ENCODE measurements around the gene SF3B4.
"Not testable (repeated sequence)": the region's sequence is repeated elsewhere in the genome, so short reads cannot be mapped to it uniquely, and the experiment has no call there.

Gene SF3B4

DNA sequence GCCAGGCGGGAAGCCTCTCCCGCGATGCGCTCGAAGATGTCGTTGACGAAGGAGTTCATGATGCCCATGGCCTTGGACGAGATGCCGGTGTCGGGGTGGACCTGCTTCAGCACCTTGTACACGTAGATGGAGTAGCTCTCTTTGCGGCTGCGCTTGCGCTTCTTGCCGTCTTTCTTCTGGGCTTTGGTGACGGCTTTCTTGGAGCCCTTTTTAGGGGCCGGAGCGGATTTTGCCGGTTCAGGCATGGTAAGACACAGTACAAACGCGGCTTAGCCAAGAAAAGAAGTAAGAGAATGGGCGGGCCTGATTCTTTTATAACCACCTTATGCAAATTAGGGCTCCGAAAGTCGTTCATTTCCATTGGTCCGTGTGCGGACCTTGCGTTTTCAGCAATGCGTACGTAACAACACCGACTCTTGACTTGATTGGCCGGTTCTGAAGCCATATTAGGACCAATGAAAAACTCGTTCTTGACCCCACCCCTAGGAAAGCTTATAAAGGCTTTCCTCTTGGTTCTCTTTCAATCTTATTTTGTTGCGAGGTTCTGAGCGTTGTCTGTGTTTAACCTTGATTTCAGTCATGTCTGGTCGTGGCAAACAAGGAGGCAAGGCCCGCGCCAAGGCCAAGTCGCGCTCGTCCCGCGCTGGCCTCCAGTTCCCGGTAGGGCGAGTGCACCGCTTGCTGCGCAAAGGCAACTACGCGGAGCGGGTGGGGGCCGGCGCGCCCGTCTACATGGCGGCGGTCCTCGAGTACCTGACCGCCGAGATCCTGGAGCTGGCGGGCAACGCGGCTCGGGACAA, 41.0 kb downstream of the SF3B4 start:
- peak; percentile 100 for DNase-seq

DNA sequence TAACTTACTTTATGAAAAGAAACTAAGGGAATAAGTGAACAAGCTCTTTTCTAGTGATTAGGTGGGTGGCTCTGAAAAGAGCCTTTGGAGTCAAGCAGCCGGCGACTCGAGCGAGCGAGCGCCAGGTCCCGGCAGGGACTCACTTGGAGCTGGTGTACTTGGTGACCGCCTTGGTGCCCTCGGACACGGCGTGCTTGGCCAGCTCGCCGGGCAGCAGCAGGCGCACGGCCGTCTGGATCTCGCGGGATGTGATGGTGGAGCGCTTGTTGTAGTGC, 41.5 kb downstream of the SF3B4 start:
- DNase-seq, result not testable (repeated sequence)

DNA sequence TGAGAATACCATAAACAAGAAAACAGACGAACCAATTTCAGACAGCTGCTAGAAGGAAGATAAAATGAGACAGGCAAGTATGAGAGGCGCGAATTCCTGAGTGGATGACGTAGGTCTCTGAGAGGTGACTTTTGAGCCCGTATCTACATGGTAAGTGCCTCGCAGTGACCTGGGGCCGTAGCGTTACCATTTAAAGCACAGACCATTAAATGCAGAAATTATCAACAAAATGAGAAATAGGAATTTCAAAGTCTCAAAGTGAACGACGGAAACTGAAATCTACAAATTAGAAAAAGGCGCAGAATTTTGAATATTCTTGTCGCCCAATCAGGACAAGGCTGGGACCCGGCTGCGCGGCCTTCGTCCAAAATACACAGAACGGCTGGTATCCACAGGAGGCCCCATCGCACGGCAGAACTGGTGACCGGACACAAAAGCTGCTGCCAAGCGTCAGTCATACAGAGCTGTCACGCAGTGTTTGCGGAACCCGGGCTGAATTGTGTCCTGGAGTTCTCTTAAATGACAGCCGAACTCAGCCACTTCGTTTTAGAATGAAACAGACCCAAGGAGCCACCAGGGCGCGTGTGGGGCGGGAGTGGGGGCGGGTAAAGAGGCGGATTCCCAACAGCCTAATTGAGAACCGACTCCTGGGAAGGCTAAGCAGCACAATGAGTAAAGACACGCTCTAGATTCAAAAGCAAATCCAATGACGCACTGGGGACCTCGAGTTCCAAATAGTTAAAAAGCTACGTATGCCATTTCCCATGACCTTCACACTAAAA, 42.1 kb downstream of the SF3B4 start:
- peak; percentile 95 for DNase-seq

DNA sequence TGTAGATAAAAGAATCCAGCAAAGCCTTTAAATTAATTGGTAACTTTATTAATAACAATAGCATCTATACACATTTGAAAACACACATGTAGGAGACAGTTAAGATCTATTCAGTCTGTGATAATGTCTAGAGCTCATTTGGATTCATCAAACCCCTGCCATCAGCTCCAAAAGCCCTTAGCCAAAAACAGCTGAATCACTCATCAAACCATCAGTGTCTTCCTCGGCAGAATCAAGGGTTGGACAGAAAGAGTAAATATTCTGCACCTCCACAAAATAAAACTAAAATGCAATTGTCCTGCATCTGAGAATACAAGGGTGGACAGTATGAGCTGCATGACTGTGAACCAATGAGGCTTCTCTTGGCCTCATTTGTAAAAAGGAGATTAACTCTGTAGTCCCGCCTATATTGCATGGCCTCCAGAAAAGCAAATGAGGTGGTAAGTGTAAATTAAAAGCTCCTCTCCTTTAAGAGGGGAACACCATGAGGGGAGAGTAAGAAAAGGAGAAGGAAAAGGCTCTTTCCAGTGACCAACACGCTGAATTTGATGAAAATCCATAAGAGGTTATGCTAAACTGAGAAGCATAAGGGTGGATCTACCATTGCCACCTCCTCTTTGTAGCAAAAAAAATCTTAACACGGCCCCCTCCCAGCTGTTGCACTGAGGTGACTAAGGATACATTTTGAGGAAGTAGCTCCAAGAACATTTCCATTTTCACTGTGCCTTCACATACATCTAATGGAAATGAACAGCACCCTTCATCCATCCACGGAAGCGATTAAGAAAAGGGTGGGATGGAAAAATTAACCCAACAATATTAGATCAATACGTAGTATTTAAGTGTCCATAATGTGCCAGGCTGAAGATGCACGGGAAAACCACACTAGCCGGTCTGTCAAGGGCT, 42.9 kb downstream of the SF3B4 start:
- peak; percentile 37 for DNase-seq

DNA sequence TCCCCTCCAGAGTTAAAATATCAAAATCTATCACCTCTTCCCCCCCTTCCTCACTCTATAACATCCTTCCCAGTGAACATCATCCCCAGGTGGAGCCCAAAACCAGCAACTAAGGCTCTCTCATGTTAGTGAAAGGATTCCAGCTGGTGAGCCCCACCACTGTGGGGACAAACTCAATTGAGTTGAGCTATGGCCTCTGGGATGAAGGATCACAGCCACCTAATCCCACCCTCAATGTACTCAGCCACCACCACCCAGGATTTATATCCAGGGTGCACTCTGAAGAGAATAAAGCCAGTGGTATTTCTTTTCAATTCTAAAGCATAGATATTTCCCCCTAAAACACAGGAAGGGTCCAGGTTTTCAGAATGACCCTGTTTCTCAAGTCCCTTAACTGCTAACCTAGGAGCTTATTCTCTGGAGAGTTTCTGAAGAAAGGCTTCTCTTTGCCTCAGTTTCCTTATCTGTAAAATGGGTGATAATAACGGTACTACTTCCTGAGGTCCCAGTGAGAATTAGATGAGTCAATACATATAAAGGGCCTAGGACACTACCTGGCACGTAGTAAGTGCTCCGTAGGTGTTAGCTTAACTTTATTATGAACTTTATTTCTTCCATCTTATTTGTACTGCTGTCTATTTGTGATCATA, 43.9 kb downstream of the SF3B4 start:
- no peak for DNase-seq

DNA sequence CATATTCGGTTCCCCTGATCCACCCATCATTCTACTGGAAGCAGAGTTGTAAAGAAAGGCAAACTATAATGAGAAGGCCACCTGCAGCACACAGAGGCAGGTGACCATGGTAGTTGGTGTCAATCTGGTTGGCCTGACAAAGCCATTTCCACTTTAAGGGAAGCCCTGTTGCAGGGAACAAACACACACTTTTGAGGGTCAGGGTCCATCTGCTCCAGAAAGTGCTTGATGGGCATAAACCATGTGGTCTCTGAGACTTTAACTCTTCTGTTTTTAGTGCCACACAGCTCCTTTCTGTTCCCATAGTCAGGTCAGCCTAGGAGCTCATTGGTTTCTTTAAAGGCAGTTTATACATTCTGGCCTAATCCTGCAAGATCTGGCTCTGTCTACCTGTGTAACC, 45.7 kb downstream of the SF3B4 start:
- DNase-seq, result no peak

DNA sequence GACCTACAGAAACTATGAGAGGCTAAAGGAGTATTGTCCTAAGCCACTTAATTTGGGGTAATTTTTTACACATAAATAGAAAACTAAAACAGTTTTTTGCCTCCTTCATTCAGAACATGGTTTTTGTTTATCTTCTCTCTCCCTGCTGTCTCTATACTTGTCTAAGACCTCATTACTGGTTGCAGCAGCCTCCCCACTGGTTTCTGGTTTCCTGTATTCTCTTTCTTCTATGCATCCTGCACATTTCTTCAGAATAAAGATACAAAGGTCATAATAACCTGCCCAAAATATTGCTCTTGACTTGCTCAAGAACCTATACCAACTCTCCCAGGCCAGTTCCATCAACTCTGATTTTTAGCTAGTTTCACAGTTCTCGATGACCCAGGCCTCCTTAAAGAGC, 48.0 kb downstream of the SF3B4 start:
- no peak for DNase-seq

DNA sequence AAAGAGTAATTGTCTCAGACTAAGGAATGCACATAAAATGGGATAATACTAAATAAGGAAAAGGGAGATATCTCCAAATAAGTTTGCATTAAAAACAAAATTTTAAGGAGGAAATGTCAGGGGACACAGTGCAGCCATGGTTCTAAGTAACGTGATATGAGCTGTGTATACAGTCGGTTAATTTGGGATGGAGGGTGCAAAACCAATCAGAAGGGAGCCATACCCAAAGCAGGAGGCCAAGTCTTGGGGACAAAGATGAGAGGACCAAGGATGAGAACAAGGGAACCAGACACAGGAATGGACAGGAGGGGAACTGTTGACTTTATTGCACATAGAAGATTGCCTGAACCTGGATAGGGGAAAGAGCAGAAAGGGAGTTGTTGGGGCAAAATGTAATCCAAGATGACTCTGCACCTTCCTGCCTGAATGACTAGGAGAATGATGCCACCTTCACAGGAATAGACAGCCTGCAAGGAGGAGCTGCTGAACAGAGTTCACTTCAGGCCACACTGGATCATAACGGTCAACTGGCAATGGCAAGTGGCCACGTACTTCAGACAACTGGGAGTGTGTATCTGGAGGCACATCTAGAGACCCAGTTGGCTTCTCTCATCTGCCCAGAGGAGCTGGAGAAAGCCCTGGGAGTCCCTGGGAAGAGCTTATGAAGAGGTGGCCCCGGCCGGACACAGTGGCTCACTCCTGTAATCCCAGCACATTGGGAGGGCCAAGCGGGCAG, 50.2 kb downstream of the SF3B4 start:
- no peak for DNase-seq

Data from NCI-H2081 treated with DMSO at 0.1 percent for 48 hours (cell line).